ENCODE results near the gene USP6NL.

USP6NL gene

GRCh38 chr10:11469575-11470391, 141.7 kb downstream of the USP6NL start:
- no peaks in the 10 kb centered on the region for H3K27me3 ChIP-seq (ENCODE audit: insufficient read depth, poor library complexity, severe bottlenecking)
- no peak for DNase-seq (ENCODE audit: low read depth in 1 of 2, low spot score in 1 of 2)
- H3K27ac ChIP-seq (replicated peaks) = no peak overlapping the region
- TF ChIP-seq SPI1 (IDR thresholded peaks at IDR 0.05; ENCODE audit: borderline replicate concordance, low read depth) (no peak), POLR2AphosphoS5 (IDR thresholded peaks at IDR 0.05; ENCODE audit: low read depth) (no peak), GABPA (IDR thresholded peaks at IDR 0.05; ENCODE audit: low read depth) (no peak), REST (IDR thresholded peaks at IDR 0.05; ENCODE audit: insufficient replicate concordance, low read depth) (no peak)
- TF ChIP-seq, protein P1, sequence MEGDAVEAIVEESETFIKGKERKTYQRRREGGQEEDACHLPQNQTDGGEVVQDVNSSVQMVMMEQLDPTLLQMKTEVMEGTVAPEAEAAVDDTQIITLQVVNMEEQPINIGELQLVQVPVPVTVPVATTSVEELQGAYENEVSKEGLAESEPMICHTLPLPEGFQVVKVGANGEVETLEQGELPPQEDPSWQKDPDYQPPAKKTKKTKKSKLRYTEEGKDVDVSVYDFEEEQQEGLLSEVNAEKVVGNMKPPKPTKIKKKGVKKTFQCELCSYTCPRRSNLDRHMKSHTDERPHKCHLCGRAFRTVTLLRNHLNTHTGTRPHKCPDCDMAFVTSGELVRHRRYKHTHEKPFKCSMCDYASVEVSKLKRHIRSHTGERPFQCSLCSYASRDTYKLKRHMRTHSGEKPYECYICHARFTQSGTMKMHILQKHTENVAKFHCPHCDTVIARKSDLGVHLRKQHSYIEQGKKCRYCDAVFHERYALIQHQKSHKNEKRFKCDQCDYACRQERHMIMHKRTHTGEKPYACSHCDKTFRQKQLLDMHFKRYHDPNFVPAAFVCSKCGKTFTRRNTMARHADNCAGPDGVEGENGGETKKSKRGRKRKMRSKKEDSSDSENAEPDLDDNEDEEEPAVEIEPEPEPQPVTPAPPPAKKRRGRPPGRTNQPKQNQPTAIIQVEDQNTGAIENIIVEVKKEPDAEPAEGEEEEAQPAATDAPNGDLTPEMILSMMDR (IDR thresholded peaks at IDR 0.05; ENCODE audit: insufficient read depth, low read length) = no peak
- no peak overlapping the region for H3K4me3 ChIP-seq (replicated peaks; ENCODE audit: insufficient read depth, low read length)

DNA sequence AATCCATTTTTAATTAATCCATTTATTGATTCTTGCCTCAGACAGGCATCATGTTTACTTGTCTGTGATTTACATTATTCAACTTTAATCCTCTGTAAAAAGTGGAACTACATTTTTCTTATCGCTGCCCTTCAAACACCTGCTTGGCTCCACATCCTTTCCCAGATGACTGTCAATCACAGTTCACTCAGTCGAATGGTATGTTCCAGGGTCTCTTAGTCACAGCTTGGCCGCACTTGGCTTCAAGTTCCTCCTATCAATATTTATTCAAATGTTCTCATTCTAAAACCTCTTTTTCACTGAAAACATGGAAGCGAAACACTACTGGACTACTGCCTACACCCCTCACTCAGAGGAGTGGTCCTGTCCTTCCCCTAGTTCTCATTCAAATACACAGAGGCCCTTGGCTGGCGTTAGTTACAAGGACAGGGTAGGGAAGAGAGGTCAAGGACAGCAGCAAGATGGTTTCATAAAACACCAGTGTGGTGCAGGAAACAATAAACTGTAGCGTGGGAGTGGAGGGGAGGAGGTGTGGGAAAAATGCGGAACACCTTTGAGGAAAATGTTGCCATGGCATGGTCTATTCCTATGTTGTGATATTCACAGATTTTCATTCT, 143.2 kb downstream of the USP6NL start:
- TF ChIP-seq, protein P1 (IDR thresholded peaks at IDR 0.05; ENCODE audit: insufficient read depth, low read length) = no peak
- TF ChIP-seq REST (IDR thresholded peaks at IDR 0.05; ENCODE audit: insufficient replicate concordance, low read depth) (no peak), POLR2AphosphoS5 (IDR thresholded peaks at IDR 0.05; ENCODE audit: low read depth) (no peak), SPI1 (IDR thresholded peaks at IDR 0.05; ENCODE audit: borderline replicate concordance, low read depth) (no peak), GABPA (IDR thresholded peaks at IDR 0.05; ENCODE audit: low read depth) (no peak)
- H3K4me3 ChIP-seq (replicated peaks; ENCODE audit: insufficient read depth, low read length) = no peak overlapping the region
- no peaks in the 10 kb centered on the region for H3K27me3 ChIP-seq (ENCODE audit: insufficient read depth, poor library complexity, severe bottlenecking)
- no peak overlapping the region for H3K27ac ChIP-seq (replicated peaks)
- DNase-seq (ENCODE audit: low read depth in 1 of 2, low spot score in 1 of 2) = no peak

DNA sequence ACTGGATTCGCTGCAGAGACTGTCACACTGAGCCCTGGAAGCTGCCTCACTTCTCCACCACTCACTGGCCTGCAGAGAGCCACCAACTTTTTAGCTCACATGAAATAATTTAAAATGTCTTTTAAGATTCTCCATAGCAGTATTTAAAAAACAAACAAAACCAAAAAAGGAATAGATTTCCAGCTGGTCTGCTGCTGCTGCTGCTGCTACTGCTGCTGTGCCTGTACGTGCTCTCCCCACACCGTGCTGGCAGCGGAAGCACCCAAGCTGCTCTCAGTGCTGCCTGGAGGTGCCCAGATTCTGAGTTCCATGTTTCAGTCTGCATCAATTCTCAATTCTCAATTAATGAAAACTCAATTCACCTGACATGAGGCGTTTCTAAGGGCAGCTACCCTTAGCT, 146.0 kb downstream of the USP6NL start:
- TF ChIP-seq REST (IDR thresholded peaks at IDR 0.05; ENCODE audit: insufficient replicate concordance, low read depth) (no peak), SPI1 (IDR thresholded peaks at IDR 0.05; ENCODE audit: borderline replicate concordance, low read depth) (no peak), POLR2AphosphoS5 (IDR thresholded peaks at IDR 0.05; ENCODE audit: low read depth) (no peak), GABPA (IDR thresholded peaks at IDR 0.05; ENCODE audit: low read depth) (no peak)
- TF ChIP-seq, protein P1 (IDR thresholded peaks at IDR 0.05; ENCODE audit: insufficient read depth, low read length) = no peak
- Histone ChIP-seq H3K27me3 (ENCODE audit: insufficient read depth, poor library complexity, severe bottlenecking) (no peaks in the 10 kb centered on the region), H3K27ac (replicated peaks) (no peak overlapping the region)

More for the DNA sequence above, 146.0 kb downstream of the USP6NL start:
- no peak for DNase-seq (ENCODE audit: low read depth in 1 of 2, low spot score in 1 of 2)
- no peak overlapping the region for H3K4me3 ChIP-seq (replicated peaks; ENCODE audit: insufficient read depth, low read length)

Data from HL-60 (cell line).